Neural progenitor cell (in vitro differentiated cells): ENCODE results near the gene PDE3B. TPM values are rescaled to one million over a fixed set of nuclear protein-coding genes. Genes with fewer than 3 reads are reported as not detected.

Source experiments
- DNase-seq: peaks from one replicate; pipeline ENCODE4 v3.0.0-alpha.2; 2016; ENCODE audit warnings: low spot score
- H2AFZ ChIP-seq: fragments of 200-600 bp; sonication (generic); replicated peaks from 2 replicates; pipeline ENCODE4 v1.6.1; 2016; ENCODE audit warnings: antibody characterized with exemption
- H3F3A ChIP-seq: fragments of 200-600 bp; sonication (generic); 2 replicates; pipeline ENCODE4 v1.6.1; 2016; ENCODE audit warnings: antibody characterized with exemption, low read depth
- H3K27ac ChIP-seq: fragments of 200-600 bp; sonication (generic); 2 replicates; pipeline ENCODE4 v1.5.1; 2016; ENCODE audit warnings: mild to moderate bottlenecking
- H3K27me3 ChIP-seq: fragments of 200-600 bp; sonication (generic); 2 replicates; pipeline ENCODE4 v1.6.1; 2016; ENCODE audit warnings: mild to moderate bottlenecking, moderate library complexity
- H3K36me3 ChIP-seq: fragments of 200-600 bp; sonication (generic); 2 replicates; pipeline ENCODE4 v1.5.1; 2016
- H3K4me1 ChIP-seq: fragments of 200-600 bp; sonication (generic); 2 replicates; pipeline ENCODE4 v1.6.1; 2016; ENCODE audit warnings: mixed run types
- H3K4me2 ChIP-seq: fragments of 200-600 bp; sonication (generic); 2 replicates; pipeline ENCODE4 v1.6.1; 2016
- H3K4me3 ChIP-seq: fragments of 200-600 bp; sonication (generic); 2 replicates; pipeline ENCODE4 v1.5.1; 2016
- H3K79me2 ChIP-seq: fragments of 200-600 bp; sonication (generic); 2 replicates; pipeline ENCODE4 v1.6.1; 2016; ENCODE audit warnings: low read depth
- H3K9ac ChIP-seq: fragments of 200-600 bp; sonication (generic); 2 replicates; pipeline ENCODE4 v1.6.1; 2016
- H3K9me3 ChIP-seq: fragments of 200-600 bp; sonication (generic); 2 replicates; pipeline ENCODE4 v1.5.1; 2016; ENCODE audit warnings: low read depth
- H4K20me1 ChIP-seq: fragments of 200-600 bp; sonication (generic); 2 replicates; pipeline ENCODE4 v1.6.1; 2016; ENCODE audit warnings: low read depth
- H3K27ac Mint-ChIP-seq: 3 replicates; pipeline ENCODE4 v1.8.0; 2021; ENCODE audit warnings: mixed read lengths
- H3K27me3 Mint-ChIP-seq: 2 replicates; pipeline ENCODE4 v1.8.0; 2022; ENCODE audit warnings: low read depth, mild to moderate bottlenecking, inconsistent platforms, moderate library complexity, mixed read lengths; ENCODE audit not compliant: insufficient read depth
- H3K36me3 Mint-ChIP-seq: 3 replicates; pipeline ENCODE4 v1.8.0; 2021; ENCODE audit warnings: mixed read lengths
- H3K4me1 Mint-ChIP-seq: 3 replicates; pipeline ENCODE4 v1.8.0; 2021; ENCODE audit warnings: mixed read lengths
- H3K4me3 Mint-ChIP-seq: 3 replicates; pipeline ENCODE4 v1.8.0; 2021; ENCODE audit warnings: mild to moderate bottlenecking, moderate library complexity, mixed read lengths
- H3K9me3 Mint-ChIP-seq: 3 replicates; pipeline ENCODE4 v1.8.0; 2020; ENCODE audit warnings: mixed read lengths
- EZH2 ChIP-seq: fragments of 200-600 bp; sonication (generic); IDR thresholded peaks from 2 replicates; pipeline ENCODE4 v1.6.1; 2017; ENCODE audit warnings: antibody characterized with exemption, mild to moderate bottlenecking, moderate library complexity
- EZH2phosphoT487 ChIP-seq: fragments of 200-600 bp; sonication (generic); IDR thresholded peaks from 2 replicates; pipeline ENCODE4 v1.6.1; 2017; ENCODE audit warnings: antibody characterized with exemption
- total RNA-seq: library from RNA; depleted of rRNA; stranded (reverse); fragments of >200 nt; gene quantifications from 2 replicates; pipeline ENCODE4 v1.2.3, GENCODE V29; 2015; ENCODE audit warnings: low replicate concordance
- TF ChIP-seq, protein P1 (sequence below): fragments of 200-600 bp; sonication (generic); IDR thresholded peaks from 2 replicates; pipeline ENCODE4 v1.5.1; 2017; ENCODE audit warnings: antibody characterized with exemption, mild to moderate bottlenecking

The PDE3B gene
- total RNA-seq, 1 donor from 2014 or later = 14.3 TPM

DNA sequence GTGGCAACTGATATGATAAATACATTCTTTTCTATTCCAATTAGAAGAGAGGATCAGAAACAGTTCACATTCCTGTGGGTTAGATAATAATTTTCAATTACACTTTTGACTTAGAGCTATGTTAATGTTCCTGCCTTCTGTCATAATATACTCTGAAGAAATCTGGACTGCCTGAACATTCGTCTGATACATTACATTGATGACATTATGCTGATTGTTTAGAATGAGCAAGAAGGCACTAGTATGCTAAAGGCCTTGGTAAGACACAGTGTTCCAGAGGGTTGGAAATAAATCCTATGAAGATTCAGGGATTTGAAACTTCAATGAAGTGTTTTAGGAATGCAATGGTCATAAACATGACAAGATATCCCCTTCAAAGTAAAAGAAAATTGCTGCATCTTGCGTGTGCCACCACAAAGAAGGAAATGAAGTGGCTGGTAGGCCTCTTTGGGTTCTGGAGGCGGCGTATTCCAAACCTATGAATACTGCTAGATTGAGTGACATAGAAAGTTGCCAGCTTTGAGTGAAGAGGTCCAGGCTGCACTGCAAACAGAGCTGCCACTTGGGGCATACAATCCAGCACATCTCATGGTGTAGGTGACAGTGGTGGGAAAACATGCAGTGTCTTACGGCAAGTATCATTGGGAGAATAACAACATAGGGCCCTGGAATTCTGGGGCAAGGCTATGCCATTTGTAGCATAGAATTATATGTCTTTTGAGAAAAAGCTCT, 21.2 kb upstream of the PDE3B start:
- Histone ChIP-seq H3K4me3 (no peak overlapping the region), H3K4me1 (no peaks in the 10 kb centered on the region), H4K20me1 (no peaks in the 10 kb centered on the region), H3K27ac (no peak overlapping the region), H3K79me2 (no peaks in the 10 kb centered on the region), H3F3A (no peaks in the 10 kb centered on the region), H3K9me3 (no peaks in the 10 kb centered on the region), H3K36me3 (no peaks in the 10 kb centered on the region), H3K9ac (no peak overlapping the region), H3K27me3 (no peaks in the 10 kb centered on the region), H2AFZ (no peak overlapping the region), H3K4me2 (no peak overlapping the region)
- H3K4me3 Mint-ChIP-seq = no peak overlapping the region
- H3K9me3 Mint-ChIP-seq = no peaks in the 10 kb centered on the region
- no peak overlapping the region for H3K27ac Mint-ChIP-seq
- H3K36me3 Mint-ChIP-seq = peaks cover 2% of the 10 kb centered on the region
- no peaks in the 10 kb centered on the region for H3K27me3 Mint-ChIP-seq
- no peak for DNase-seq
- no peak for TF ChIP-seq EZH2phosphoT487
- TF ChIP-seq, protein P1, sequence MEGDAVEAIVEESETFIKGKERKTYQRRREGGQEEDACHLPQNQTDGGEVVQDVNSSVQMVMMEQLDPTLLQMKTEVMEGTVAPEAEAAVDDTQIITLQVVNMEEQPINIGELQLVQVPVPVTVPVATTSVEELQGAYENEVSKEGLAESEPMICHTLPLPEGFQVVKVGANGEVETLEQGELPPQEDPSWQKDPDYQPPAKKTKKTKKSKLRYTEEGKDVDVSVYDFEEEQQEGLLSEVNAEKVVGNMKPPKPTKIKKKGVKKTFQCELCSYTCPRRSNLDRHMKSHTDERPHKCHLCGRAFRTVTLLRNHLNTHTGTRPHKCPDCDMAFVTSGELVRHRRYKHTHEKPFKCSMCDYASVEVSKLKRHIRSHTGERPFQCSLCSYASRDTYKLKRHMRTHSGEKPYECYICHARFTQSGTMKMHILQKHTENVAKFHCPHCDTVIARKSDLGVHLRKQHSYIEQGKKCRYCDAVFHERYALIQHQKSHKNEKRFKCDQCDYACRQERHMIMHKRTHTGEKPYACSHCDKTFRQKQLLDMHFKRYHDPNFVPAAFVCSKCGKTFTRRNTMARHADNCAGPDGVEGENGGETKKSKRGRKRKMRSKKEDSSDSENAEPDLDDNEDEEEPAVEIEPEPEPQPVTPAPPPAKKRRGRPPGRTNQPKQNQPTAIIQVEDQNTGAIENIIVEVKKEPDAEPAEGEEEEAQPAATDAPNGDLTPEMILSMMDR = no peak
- no peak for TF ChIP-seq EZH2
- no peaks in the 10 kb centered on the region for H3K4me1 Mint-ChIP-seq

DNA sequence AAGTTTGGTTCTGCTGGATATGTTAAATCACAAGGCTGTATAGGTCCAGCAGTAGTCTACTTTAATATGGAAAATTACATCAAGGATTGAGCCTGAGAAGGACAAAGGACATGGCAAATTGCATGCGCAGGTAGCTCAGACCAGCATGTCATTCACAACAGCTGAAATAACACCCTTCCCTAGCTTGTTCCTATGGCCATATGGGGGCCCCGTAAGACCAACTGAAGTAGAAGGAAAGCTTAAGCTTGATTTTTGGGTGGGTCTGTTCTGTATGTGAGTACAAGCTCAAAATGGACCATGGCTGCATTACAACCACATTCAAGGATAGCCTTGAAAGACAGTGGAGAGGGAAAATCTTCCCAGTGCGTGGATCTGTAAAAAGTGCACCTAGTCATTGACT, 20.6 kb upstream of the PDE3B start:
- DNase-seq = peak; percentile 12

DNA sequence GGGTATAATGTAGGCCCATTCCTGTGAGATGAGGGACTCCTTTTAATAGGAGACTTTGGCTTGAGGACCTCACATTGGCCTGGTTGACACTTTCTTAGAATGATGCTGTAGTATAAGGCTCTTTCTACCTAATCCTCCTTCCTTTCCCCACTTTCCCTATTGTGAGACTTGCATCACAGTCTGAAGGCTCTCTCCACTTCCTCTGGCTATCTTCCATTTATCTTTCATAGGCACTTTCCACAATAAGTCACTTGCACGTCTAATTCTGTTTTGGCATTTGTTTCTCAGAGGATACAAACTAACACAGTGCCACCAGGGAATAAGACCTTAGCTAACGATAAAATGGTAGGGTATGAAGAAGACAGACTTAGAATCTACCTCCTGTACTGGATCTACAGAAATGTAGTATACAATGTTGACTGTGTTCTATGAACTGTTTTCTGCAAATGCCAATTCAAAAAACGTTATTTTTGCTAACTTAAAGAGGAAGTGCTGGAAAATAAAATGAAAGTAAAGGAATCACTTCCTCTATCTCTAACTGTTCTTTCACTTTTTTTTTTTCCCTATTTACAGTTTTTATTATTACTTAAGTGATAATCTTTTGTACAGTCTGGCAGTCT, 17.9 kb upstream of the PDE3B start:
- H3K36me3 Mint-ChIP-seq = peaks cover 2% of the 10 kb centered on the region
- no peak overlapping the region for H2AFZ ChIP-seq
- DNase-seq = no peak

More for the DNA sequence above, 20.6 kb upstream of the PDE3B start:
- Histone ChIP-seq H3K9me3 (no peaks in the 10 kb centered on the region), H3K4me2 (no peak overlapping the region), H3K27ac (no peak overlapping the region), H2AFZ (no peak overlapping the region), H3K36me3 (no peaks in the 10 kb centered on the region), H4K20me1 (no peaks in the 10 kb centered on the region), H3K9ac (no peak overlapping the region), H3K79me2 (no peaks in the 10 kb centered on the region), H3K27me3 (no peaks in the 10 kb centered on the region), H3K4me1 (no peaks in the 10 kb centered on the region), H3K4me3 (no peak overlapping the region), H3F3A (no peaks in the 10 kb centered on the region)
- H3K36me3 Mint-ChIP-seq = peaks cover 2% of the 10 kb centered on the region
- no peaks in the 10 kb centered on the region for H3K27me3 Mint-ChIP-seq
- TF ChIP-seq EZH2 = no peak
- TF ChIP-seq, protein P1 = peak; percentile 40
- H3K4me3 Mint-ChIP-seq = no peak overlapping the region
- no peaks in the 10 kb centered on the region for H3K9me3 Mint-ChIP-seq
- no peak overlapping the region for H3K27ac Mint-ChIP-seq
- no peaks in the 10 kb centered on the region for H3K4me1 Mint-ChIP-seq

More for the DNA sequence above, 17.9 kb upstream of the PDE3B start:
- no peaks in the 10 kb centered on the region for H3K9me3 Mint-ChIP-seq
- no peaks in the 10 kb centered on the region for H3K9me3 ChIP-seq
- H3K27me3 ChIP-seq = no peaks in the 10 kb centered on the region
- no peak overlapping the region for H3K9ac ChIP-seq
- no peaks in the 10 kb centered on the region for H3K4me1 ChIP-seq
- no peak overlapping the region for H3K4me2 ChIP-seq
- H3F3A ChIP-seq = no peaks in the 10 kb centered on the region
- no peak overlapping the region for H3K27ac Mint-ChIP-seq
- no peak overlapping the region for H3K27ac ChIP-seq
- TF ChIP-seq, protein P1 = no peak
- TF ChIP-seq EZH2phosphoT487 = no peak
- no peak for TF ChIP-seq EZH2
- no peaks in the 10 kb centered on the region for H3K36me3 ChIP-seq
- H3K4me3 Mint-ChIP-seq = no peak overlapping the region
- H3K27me3 Mint-ChIP-seq = no peaks in the 10 kb centered on the region
- H3K79me2 ChIP-seq = no peaks in the 10 kb centered on the region
- H3K4me1 Mint-ChIP-seq = no peaks in the 10 kb centered on the region
- no peaks in the 10 kb centered on the region for H4K20me1 ChIP-seq
- no peak overlapping the region for H3K4me3 ChIP-seq
